NCI-H345 treated with DMSO at 0.1 percent for 48 hours (cell line): ENCODE results near the gene ABCA12.

Source experiments
- DNase-seq: peaks from one replicate; lab custom pipeline; 2025; ENCODE audit not compliant: unreplicated experiment; lab: John Stamatoyannopoulos, UW

The ABCA12 gene

DNA sequence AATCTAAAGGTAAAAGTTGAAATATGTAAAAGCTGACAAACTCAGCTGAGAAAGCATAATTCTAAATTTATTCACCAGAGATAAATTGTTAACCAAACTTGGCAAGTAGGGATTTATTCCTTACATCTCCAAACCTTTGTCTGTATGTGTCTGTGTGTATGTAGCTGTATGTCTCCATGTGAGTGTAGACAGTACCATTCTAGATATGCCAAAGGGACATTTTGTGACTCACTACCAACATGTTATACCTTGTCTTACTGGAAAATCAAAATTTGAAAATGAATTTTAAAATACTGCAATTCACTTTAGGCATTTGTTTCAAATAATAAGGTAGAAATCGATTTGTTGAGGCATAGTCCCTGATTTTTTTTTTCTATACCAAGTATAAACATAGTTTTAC lies 102.1 kb downstream of the ABCA12 start:
- no peak for DNase-seq

GRCh38 chr2:215034154-215034553 lies 104.3 kb downstream of the ABCA12 start:
- no peak for DNase-seq

GRCh38 chr2:215032153-215032552 lies 106.3 kb downstream of the ABCA12 start:
- no peak for DNase-seq

DNA sequence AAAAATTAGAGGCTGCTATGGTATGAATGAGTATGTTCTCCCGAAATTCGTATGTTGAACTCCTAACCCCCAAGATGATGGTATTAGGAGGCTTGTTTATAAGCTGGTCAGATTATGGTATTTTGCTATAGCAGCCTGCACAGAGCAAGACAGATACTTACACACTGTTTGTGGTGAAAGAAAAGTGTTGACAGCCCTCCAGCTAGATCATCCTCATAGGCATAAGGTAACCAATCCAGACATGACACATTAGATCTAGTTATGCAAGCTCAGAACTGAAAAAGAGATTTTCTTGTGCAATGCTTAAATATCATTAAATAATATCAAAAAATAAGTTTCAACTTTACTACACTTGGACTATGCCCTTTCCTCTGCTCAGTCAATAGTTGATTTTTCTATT lies 107.1 kb downstream of the ABCA12 start:
- no peak for DNase-seq

GRCh38 chr2:215029936-215030335 lies 108.5 kb downstream of the ABCA12 start:
- no peak for DNase-seq

GRCh38 chr2:215028231-215028630 lies 110.2 kb downstream of the ABCA12 start:
- DNase-seq: no peak

DNA sequence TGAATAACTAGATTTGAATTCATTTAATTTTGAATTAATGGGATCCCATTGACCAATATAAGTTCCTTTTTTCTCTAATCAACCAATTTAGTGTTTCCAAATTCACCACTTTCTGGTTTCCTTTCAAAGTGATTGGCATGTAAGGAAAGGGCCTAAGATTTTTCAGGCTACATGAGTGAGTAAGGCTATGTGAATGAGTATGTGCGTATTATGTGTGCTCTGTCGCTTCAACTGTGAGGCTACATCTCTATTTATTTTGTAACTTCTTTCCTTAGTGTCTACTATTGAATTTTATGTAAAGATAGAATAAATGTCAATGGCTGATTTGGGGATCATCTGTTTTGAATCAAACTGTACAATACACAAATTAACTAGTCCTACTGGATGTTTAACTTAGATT lies 110.6 kb downstream of the ABCA12 start:
- no peak for DNase-seq

DNA sequence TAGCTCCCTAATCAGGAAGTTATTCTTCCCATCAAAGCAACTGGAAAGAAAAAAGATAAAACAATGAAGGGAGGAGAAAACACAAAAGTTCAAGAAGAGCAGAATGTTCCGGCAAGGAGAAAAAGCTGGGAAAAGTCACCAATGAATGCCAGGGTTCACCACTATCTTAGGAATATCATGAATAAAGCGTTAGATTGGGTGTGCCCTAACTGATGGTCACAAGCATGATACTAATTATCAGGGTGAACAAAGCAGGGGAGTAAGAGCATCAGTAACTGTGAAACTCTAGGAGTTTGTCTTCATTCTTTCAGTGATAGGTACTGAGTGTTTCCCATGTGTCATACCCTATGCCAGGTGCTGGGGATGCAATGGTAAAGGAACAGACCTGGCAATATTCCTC lies 115.5 kb downstream of the ABCA12 start:
- no peak for DNase-seq

- no peak for DNase-seq
These were observed 116.0 kb downstream of the ABCA12 start for GRCh38 chr2:215022418-215022817.

DNA sequence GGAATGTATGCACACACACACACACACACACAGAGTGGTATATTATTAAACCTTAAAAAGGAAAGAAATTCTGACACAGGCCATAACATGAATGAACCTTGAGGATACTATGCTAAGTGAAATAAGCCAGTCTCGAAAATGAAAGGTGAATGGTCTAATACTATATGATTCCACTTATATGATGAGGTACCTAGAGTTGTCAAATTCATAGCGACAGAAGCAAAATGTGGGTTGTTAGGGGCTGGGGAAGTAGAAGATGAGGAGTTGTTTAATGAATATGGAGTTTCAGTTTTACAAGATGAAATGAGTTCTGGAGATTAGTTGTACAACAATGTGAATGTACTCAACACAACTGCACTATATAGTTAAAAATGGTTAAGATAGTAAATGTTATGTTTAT lies 118.1 kb downstream of the ABCA12 start:
- DNase-seq: no peak

DNA sequence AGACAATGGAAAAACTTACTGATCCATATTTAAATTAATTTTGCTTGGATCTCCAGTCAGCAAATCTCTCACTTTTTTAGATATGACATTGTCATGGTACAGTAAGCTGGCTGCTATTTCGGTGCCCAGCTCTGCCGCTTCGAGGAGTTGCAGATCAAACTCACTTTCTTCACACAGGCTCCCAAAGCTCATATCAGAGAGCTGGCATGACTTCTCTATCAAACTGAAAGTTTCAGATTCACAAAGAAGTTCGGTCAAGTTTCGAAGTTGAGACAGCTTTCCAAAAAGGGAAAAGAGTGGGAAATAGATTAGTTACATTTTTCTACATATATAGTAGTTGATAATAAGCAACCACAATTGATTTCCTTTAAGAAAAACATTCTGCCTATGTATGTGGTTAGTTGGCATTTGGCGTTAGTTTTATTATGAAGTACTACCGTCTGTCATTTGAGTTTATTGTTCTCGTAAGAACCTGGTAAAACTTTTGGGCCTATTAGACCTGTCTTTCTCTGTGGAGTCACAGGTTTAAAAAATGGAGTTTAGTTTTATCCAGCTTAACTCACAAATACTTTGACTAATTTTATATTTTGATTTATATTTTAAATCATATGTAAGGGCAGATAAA lies 118.8 kb downstream of the ABCA12 start:
- no peak for DNase-seq

DNA sequence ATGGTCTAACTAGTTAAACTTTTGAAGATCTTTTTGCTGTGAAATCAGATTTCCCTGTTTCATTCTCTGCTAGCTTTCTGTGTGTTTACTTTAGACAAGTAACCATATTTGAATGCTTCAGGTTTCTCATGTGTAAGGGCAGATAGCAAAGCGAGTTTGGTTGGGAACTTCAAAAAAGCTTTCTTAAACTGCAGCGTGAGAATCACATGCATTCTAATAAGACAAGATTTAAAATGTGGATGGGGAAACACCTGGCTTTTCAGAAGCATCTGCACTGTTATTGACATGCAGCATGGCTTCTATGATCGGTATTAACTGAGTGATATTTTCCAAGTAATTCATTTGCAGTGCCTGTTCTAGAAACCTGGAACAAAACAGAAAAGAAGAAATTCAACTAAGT lies 119.3 kb downstream of the ABCA12 start:
- DNase-seq: no peak

DNA sequence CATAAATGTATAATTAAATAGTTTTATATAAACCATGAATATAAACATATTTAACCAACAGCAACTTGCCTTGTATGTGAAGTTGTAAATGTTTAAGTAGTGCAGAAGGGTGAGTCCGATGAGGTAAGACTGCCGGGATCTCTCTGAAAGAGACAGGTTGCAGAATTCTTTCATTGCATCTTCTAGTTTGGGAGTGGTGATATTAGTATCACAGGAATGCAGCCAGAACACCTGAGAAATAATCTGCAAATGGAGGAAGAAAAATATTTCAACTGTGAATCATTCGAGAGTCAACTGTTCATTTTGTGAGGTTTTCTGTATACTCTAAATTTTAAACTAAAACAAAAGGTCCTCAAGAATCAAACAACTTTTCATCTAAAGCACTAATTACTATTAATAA lies 123.0 kb downstream of the ABCA12 start:
- DNase-seq: no peak

- no peak for DNase-seq
These were observed 128.0 kb downstream of the ABCA12 start for GRCh38 chr2:215010390-215010789.

- DNase-seq: no peak
These were observed 135.4 kb downstream of the ABCA12 start for GRCh38 chr2:215003001-215003400.

DNA sequence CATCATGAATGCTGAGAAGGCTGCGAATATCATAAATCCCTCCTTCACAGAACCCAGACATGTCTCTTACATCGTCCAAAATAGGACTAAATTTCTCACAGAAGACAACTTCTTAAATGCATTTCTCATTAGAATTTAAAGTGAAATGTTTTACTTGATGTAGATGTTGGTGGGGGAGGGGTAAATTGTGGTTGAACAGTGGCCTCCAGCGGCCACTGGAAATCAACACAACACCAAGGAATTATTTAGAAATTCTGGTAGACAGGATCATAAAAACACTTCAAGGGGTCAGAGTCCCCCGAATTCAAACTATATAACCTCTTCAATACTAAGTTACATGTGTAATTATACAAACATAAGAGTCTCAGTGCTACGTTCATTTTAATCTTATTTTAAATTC lies 135.9 kb downstream of the ABCA12 start:
- DNase-seq: no peak

GRCh38 chr2:215000721-215001120 lies 137.7 kb downstream of the ABCA12 start:
- no peak for DNase-seq

DNA sequence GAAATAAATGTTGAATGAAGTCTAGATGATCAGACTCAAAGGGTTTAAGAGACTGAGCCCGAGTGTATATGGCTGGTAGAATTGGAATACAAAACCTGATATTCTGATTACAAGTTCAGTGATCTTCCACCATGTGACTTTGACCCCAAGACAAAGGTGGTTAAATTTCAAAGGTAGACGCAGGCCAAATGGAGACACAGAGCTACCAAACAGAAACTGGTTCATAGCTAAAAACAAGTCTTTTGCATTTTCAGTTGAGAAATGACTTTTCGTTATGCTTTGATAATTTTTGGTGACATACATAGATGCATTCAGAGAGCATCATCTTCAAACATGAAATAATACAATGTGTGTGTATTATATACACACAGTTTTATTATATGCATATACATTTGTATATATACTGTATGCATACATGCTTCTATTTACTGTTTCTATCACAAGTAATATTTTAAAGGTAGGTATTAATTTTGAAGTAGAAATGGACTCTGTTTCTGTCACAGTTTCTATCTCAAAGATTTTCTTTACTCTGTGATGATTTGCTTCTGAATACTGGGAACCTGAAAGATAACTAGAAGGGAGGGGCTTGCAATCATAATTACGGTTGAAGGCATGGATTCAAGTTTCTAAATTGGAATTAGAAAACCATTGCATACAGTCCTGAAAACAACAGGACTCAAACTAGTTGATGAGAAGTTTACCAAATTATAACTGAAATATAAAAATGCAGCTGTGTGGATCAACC lies 142.3 kb downstream of the ABCA12 start:
- DNase-seq: no peak

DNA sequence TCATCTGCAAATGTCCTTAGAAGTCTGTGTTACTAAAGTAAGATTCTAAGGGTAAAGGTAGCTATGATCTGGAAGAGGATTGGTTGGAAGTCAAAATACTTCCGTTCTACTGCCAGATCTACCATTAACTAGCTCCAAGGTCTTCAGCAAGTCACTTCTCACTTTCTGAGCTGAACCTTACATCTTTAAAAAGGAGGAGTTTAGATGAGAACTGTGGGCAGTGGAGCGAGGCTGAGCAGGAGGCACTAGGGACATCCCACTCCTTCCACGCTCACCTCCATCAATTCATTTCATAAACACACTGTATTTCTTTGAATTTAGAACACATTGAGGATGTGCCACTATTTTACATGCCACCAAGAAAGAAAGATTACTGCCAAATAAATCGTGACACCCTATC lies 143.0 kb downstream of the ABCA12 start:
- no peak for DNase-seq

- no peak for DNase-seq
These were observed 145.5 kb downstream of the ABCA12 start for GRCh38 chr2:214992911-214993310.

DNA sequence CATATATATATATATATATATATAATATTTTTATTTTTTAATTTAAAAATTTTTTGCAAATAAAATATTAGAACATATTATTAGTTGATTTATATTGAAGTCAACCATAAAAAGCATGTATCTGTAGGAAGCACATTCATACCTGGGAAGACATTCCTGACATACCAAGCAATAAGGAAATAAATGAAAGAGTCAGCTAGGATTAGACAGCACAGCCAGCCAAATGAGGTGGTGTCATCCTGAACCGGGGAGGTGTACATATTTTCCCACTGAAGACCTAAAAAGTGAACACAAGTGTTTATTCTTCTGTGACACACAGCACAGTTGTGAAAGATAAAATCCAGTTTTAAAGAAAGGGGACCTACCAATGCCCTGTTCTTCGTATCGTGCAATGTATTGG lies 149.2 kb downstream of the ABCA12 start:
- DNase-seq: no peak

DNA sequence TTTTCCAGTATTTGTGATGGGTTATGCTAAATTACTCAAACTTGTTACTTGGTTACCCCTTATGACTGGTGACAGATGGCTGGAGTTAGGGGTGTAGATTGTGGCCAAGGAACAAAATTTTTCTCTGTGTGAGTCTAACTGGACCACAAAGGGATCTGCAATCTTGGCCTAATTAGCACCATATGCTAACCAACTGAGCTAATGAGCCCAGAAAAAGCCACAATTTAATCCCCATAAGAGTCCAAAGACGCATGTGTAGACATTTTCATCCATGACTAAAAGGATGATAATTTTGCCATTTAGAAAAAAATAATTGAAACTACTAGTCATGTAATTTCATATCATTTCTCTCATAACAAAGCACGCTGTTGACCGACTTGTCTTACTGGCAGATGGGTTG lies 151.2 kb downstream of the ABCA12 start:
- DNase-seq: no peak

- no peak for DNase-seq
These were observed 152.8 kb downstream of the ABCA12 start for GRCh38 chr2:214985619-214986018.
